B cell (primary cell): ENCODE data around the gene NASP.

ENCODE experiments used
- CTCF ChIP-seq: fragments of 200-600 bp; IDR thresholded peaks from one replicate; pipeline ENCODE4 v1.8.0; 2022; ENCODE audit warnings: antibody characterized with exemption, mild to moderate bottlenecking
- EZH2 ChIP-seq: IDR thresholded peaks from 2 replicates; pipeline ENCODE4 v1.6.1; 2012; ENCODE audit warnings: borderline replicate concordance, low read depth, mild to moderate bottlenecking, moderate library complexity, low read length; ENCODE audit not compliant: insufficient read depth, poor library complexity, severe bottlenecking

- TF ChIP-seq CTCF: no peak
- TF ChIP-seq EZH2: no peak
Observed at GRCh38 chr1:45619149-45619921, 35.5 kb downstream of the NASP start.
